Right lobe of liver (tissue), 4 donors: ENCODE results near the gene FNIP2.

ENCODE experiments used
- POLR2A ChIP-seq: fragments of 450-650 bp; IDR thresholded peaks from one replicate; pipeline ENCODE4 v1.6.1; 2017; ENCODE audit warnings: antibody characterized with exemption, mild to moderate bottlenecking
- TF ChIP-seq, protein P1 (sequence below), 4 donors: fragments of 200-600 bp in 3 of 4; fragments of 450-650 bp in 1 of 4; IDR thresholded peaks; one replicate each; pipeline versions ENCODE4 v1.5.1 to v1.8.0; 2016 to 2022; ENCODE audit warnings: antibody characterized with exemption in 4 of 4, mild to moderate bottlenecking in 2 of 4
- donor health status: DM: no; HTN: no; CAD: no.
- donor health status: DM: no; HTN: no; CAD: no.
- donor health status: DM: no; HTN: yes; CAD: no.

DNA sequence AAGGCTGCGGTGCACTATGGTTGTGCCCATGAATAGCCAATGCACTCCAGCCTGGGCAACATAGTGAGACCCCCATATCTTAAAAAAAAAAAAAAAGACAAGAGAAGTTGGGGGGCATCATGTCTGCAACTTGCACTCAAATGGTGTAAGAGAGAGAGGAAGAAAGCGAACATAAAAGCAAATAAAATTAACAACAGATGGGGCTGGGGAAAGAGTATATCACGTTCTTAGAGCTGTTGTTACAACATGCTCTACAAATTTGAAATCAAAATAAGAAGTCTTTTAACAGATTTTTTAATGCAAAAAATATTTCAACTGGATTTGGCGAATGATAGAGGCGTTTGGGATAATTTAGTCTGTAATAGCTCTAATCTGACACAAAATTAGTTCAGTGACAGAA, 144.9 kb downstream of the FNIP2 start:
- TF ChIP-seq, protein P1, sequence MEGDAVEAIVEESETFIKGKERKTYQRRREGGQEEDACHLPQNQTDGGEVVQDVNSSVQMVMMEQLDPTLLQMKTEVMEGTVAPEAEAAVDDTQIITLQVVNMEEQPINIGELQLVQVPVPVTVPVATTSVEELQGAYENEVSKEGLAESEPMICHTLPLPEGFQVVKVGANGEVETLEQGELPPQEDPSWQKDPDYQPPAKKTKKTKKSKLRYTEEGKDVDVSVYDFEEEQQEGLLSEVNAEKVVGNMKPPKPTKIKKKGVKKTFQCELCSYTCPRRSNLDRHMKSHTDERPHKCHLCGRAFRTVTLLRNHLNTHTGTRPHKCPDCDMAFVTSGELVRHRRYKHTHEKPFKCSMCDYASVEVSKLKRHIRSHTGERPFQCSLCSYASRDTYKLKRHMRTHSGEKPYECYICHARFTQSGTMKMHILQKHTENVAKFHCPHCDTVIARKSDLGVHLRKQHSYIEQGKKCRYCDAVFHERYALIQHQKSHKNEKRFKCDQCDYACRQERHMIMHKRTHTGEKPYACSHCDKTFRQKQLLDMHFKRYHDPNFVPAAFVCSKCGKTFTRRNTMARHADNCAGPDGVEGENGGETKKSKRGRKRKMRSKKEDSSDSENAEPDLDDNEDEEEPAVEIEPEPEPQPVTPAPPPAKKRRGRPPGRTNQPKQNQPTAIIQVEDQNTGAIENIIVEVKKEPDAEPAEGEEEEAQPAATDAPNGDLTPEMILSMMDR (IDR thresholded peaks at IDR 0.05), result no peak
- no peak for TF ChIP-seq POLR2A
